Hepatocyte (in vitro differentiated cells): Measurements from ENCODE around the gene GDNF.

Experiments used
- EZH2 ChIP-seq: fragments of 200-600 bp; sonication (generic); IDR thresholded peaks from 2 replicates; pipeline ENCODE4 v1.6.1; 2016; ENCODE audit warnings: antibody characterized with exemption, mild to moderate bottlenecking, borderline replicate concordance
- TF ChIP-seq, protein P1 (sequence below): fragments of 200-600 bp; sonication (generic); IDR thresholded peaks from 2 replicates; pipeline ENCODE4 v1.5.1; 2016; ENCODE audit warnings: antibody characterized with exemption, mild to moderate bottlenecking; ENCODE audit not compliant: poor library complexity

DNA sequence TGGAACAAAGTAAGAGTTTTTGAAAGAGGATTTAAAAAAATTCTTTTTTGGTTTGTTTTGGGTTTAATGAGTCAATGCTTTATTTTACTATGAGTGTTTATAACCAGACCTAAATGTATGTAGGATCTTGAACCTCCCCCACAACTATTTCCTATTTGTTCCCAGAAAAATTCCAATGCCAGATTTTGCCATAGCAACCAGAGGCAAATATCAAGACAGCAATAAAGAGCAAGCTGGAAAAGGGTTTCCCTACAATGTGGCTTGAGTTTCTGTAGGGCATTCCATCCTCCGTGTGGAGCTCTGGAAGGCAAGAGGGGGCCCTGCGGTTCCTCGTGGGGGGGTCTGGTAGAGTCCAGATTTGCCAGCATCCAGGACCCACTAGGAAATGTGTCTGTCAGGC is 27.8 kb upstream of the GDNF start:
- TF ChIP-seq, protein P1, sequence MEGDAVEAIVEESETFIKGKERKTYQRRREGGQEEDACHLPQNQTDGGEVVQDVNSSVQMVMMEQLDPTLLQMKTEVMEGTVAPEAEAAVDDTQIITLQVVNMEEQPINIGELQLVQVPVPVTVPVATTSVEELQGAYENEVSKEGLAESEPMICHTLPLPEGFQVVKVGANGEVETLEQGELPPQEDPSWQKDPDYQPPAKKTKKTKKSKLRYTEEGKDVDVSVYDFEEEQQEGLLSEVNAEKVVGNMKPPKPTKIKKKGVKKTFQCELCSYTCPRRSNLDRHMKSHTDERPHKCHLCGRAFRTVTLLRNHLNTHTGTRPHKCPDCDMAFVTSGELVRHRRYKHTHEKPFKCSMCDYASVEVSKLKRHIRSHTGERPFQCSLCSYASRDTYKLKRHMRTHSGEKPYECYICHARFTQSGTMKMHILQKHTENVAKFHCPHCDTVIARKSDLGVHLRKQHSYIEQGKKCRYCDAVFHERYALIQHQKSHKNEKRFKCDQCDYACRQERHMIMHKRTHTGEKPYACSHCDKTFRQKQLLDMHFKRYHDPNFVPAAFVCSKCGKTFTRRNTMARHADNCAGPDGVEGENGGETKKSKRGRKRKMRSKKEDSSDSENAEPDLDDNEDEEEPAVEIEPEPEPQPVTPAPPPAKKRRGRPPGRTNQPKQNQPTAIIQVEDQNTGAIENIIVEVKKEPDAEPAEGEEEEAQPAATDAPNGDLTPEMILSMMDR: no peak
- TF ChIP-seq EZH2: no peak
